Osteocyte (in vitro differentiated cells): ENCODE results near the gene TOX4. TPM values are rescaled to one million over a fixed set of nuclear protein-coding genes. Genes with fewer than 3 reads are reported as not detected.
"Not testable (repeated sequence)": the region's sequence is repeated elsewhere in the genome, so short reads cannot be mapped to it uniquely, and the experiment has no call there.

Experiments
- DNase-seq: peaks from one replicate; pipeline ENCODE4 v3.0.0; 2021; ENCODE audit warnings: mixed read lengths; ENCODE audit not compliant: unreplicated experiment; ENCODE audit errors: extremely low spot score
- H3K27ac Mint-ChIP-seq: one replicate; pipeline ENCODE4 v1.8.0; 2021; ENCODE audit warnings: mild to moderate bottlenecking, mixed read lengths; ENCODE audit not compliant: unreplicated experiment
- H3K27me3 Mint-ChIP-seq: one replicate; pipeline ENCODE4 v1.8.0; 2021; ENCODE audit warnings: mixed read lengths; ENCODE audit not compliant: unreplicated experiment
- H3K36me3 Mint-ChIP-seq: one replicate; pipeline ENCODE4 v1.8.0; 2021; ENCODE audit warnings: mixed read lengths; ENCODE audit not compliant: unreplicated experiment
- H3K4me1 Mint-ChIP-seq: one replicate; pipeline ENCODE4 v1.8.0; 2021; ENCODE audit warnings: mixed read lengths; ENCODE audit not compliant: unreplicated experiment
- H3K4me3 Mint-ChIP-seq: one replicate; pipeline ENCODE4 v1.8.0; 2021; ENCODE audit warnings: mild to moderate bottlenecking, moderate library complexity, mixed read lengths; ENCODE audit not compliant: unreplicated experiment
- H3K9me3 Mint-ChIP-seq: one replicate; pipeline ENCODE4 v1.8.0; 2021; ENCODE audit warnings: mixed read lengths; ENCODE audit not compliant: unreplicated experiment
- total RNA-seq: library from RNA; stranded (reverse); gene quantifications from 2 replicates; pipeline ENCODE4 v1.2.1, GENCODE V29; 2021
- TF ChIP-seq, protein P1 (sequence below): fragments of 200-600 bp; sonication (generic); IDR thresholded peaks from 2 replicates; pipeline ENCODE4 v1.5.0; 2021; ENCODE audit warnings: antibody characterized with exemption, mild to moderate bottlenecking, moderate library complexity

TOX4 gene
- total RNA-seq, 1 donor from 2014 or later = 78.8 TPM

DNA sequence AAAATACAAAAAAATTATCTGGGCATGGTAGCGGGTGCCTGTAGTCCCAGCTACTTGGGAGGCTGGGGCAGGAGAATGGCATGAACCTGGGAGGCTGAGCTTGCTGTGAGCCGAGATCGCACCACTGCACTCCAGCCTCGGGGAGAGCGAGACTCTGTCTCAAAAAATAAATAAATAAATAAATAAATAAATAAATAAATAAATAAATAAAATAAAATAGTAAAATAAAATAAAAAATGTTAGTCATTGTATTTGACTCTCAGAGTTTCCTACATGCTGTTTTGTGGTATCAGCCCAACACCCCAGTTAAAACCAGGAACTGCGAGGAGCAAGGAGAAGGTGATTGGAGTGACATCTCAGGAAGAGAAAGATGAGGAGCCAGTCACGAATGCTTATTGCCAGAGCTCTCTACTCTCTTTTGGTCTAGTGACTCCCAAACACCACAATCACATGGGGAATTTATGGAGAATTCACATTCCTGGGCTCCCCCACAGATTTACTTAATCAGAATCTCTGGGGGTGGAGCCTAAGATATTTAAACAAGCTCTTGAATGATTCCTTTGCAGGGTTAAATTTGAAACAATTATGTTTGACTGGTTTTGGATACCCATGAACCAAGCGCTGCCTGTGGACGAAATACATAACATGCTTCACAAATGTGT, 64.5 kb downstream of the TOX4 start:
- Mint-ChIP-seq H3K4me3 (no peak overlapping the region), H3K27me3 (peaks cover 38% of the 10 kb centered on the region), H3K4me1 (peaks cover 5% of the 10 kb centered on the region), H3K27ac (no peak overlapping the region), H3K9me3 (no peaks in the 10 kb centered on the region), H3K36me3 (no peaks in the 10 kb centered on the region)
- TF ChIP-seq, protein P1, sequence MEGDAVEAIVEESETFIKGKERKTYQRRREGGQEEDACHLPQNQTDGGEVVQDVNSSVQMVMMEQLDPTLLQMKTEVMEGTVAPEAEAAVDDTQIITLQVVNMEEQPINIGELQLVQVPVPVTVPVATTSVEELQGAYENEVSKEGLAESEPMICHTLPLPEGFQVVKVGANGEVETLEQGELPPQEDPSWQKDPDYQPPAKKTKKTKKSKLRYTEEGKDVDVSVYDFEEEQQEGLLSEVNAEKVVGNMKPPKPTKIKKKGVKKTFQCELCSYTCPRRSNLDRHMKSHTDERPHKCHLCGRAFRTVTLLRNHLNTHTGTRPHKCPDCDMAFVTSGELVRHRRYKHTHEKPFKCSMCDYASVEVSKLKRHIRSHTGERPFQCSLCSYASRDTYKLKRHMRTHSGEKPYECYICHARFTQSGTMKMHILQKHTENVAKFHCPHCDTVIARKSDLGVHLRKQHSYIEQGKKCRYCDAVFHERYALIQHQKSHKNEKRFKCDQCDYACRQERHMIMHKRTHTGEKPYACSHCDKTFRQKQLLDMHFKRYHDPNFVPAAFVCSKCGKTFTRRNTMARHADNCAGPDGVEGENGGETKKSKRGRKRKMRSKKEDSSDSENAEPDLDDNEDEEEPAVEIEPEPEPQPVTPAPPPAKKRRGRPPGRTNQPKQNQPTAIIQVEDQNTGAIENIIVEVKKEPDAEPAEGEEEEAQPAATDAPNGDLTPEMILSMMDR = no peak
- DNase-seq = no peak

DNA sequence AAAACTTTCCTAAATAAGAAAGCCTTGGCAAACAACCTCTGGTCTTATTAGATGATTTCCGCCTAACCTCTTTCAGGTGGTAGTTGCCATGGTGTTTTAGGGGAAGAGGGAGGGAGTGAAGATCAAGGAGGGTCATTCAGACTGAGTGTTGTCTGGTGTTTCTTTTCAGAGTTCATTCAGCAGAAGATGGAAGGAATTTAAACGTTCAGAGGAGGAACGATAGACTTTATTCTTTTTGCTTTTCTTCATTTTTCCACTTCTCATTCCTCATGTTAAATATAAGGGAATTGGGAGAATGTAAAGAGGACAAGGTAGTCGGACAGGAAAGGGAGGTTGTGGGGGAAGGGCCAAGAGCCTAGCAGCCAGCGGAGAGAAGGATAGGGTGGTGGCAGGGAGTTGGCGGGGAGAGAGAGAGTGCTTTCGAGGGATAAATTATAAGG, 66.5 kb downstream of the TOX4 start:
- no peaks in the 10 kb centered on the region for H3K36me3 Mint-ChIP-seq
- H3K4me3 Mint-ChIP-seq = no peak overlapping the region
- TF ChIP-seq, protein P1 = no peak
- H3K4me1 Mint-ChIP-seq = no peaks in the 10 kb centered on the region
- peaks cover 25% of the 10 kb centered on the region for H3K27me3 Mint-ChIP-seq
- DNase-seq = no peak
- H3K27ac Mint-ChIP-seq = no peak overlapping the region
- no peaks in the 10 kb centered on the region for H3K9me3 Mint-ChIP-seq

GRCh38 chr14:21543963-21544362, 67.0 kb downstream of the TOX4 start:
- H3K27ac Mint-ChIP-seq = no peak overlapping the region
- peaks cover 21% of the 10 kb centered on the region for H3K27me3 Mint-ChIP-seq
- H3K4me1 Mint-ChIP-seq = no peaks in the 10 kb centered on the region
- TF ChIP-seq, protein P1 = no peak
- H3K36me3 Mint-ChIP-seq = no peaks in the 10 kb centered on the region
- H3K9me3 Mint-ChIP-seq = no peaks in the 10 kb centered on the region
- no peak overlapping the region for H3K4me3 Mint-ChIP-seq
- no peak for DNase-seq

- H3K4me1 Mint-ChIP-seq, H3K36me3 Mint-ChIP-seq, H3K9me3 Mint-ChIP-seq, H3K4me3 Mint-ChIP-seq, DNase-seq, H3K27ac Mint-ChIP-seq: not testable (repeated sequence)
- H3K27me3 Mint-ChIP-seq = peaks cover 15% of the 10 kb centered on the region
These were observed 67.6 kb downstream of the TOX4 start for GRCh38 chr14:21544588-21544987.

Other genes starting within 250 kb of the TOX4 start
- gene HNRNPC, start 207.8 kb upstream of the TOX4 start, total RNA-seq = 424 and 430 TPM in 2 replicates
- gene RPGRIP1, start 197.1 kb upstream of the TOX4 start, total RNA-seq = not detected in 2 replicates
- gene SUPT16H, start 93.2 kb upstream of the TOX4 start, total RNA-seq = 82.5 and 85.6 TPM in 2 replicates
- gene CHD8, start 21.1 kb upstream of the TOX4 start, total RNA-seq = 86.0 and 99.0 TPM in 2 replicates
- gene RAB2B, start 236 bp upstream of the TOX4 start, total RNA-seq = 35.5 and 38.7 TPM in 2 replicates
- gene METTL3, start 34.1 kb downstream of the TOX4 start, total RNA-seq = 42.9 and 43.9 TPM in 2 replicates
- gene SALL2, start 49.2 kb downstream of the TOX4 start, total RNA-seq = 22.7 and 28.1 TPM in 2 replicates
- gene OR10G3, start 102.9 kb downstream of the TOX4 start, total RNA-seq = not detected in 2 replicates
- gene OR10G2, start 157.7 kb downstream of the TOX4 start, total RNA-seq = not detected in 2 replicates
- not detected in 2 replicates for gene OR4E2, start 176.6 kb downstream of the TOX4 start, total RNA-seq
- not detected in 2 replicates for gene OR4E1, start 196.6 kb downstream of the TOX4 start, total RNA-seq